GM12865 (cell line): ENCODE measurements around the gene SYDE1.
A peak's percentile ranks its signal among the peaks of the same experiment; 100 is the strongest.

Experiments
- DNase-seq: peaks from one replicate; pipeline ENCODE4 v3.0.0; 2010; ENCODE audit warnings: low read depth
- H3K4me3 ChIP-seq: 2 replicates; pipeline ENCODE4 v1.5.1; 2011; ENCODE audit warnings: mild to moderate bottlenecking, low read depth, low read length, control low read depth
- CTCF ChIP-seq: IDR thresholded peaks from 2 replicates; pipeline ENCODE4 v1.5.1; 2011; ENCODE audit warnings: low read length, control low read depth, low read depth, inconsistent platforms; ENCODE audit not compliant: insufficient read depth; ENCODE audit errors: missing control alignments

Gene SYDE1

GRCh38 chr19:15099017-15099582 is 8.1 kb upstream of the SYDE1 start:
- no peak overlapping the region for H3K4me3 ChIP-seq
- no peak for TF ChIP-seq CTCF
- DNase-seq, result no peak

GRCh38 chr19:15101479-15102082 is 5.6 kb upstream of the SYDE1 start:
- H3K4me3 ChIP-seq, result no peak overlapping the region
- DNase-seq, result peak; percentile 59
- peak; percentile 68 for TF ChIP-seq CTCF

- TF ChIP-seq CTCF, result no peak
- no peak for DNase-seq
- H3K4me3 ChIP-seq, result no peak overlapping the region
Observed at GRCh38 chr19:15104003-15104402, 3.2 kb upstream of the SYDE1 start.

GRCh38 chr19:15104411-15104810 is 2.8 kb upstream of the SYDE1 start:
- TF ChIP-seq CTCF, result no peak
- no peak for DNase-seq
- H3K4me3 ChIP-seq, result no peak overlapping the region

- TF ChIP-seq CTCF, result no peak
- no peak overlapping the region for H3K4me3 ChIP-seq
- DNase-seq, result no peak
Observed at GRCh38 chr19:15105044-15105443, 2.2 kb upstream of the SYDE1 start.

- TF ChIP-seq CTCF, result no peak
- H3K4me3 ChIP-seq, result no peak overlapping the region
- no peak for DNase-seq
Observed at GRCh38 chr19:15108145-15108844, 1.1 kb downstream of the SYDE1 start.
